Natural killer cell (primary cell): ENCODE measurements around the gene ELMO1. TPM values are rescaled to one million over a fixed set of nuclear protein-coding genes. Genes with fewer than 3 reads are reported as not detected.

Source experiments
- ATAC-seq, 3 donors: fragments of 150-1000 bp in 2 of 3; fragments of 200-7000 bp in 1 of 3; cut with Tn5 transposase; 1 replicate in 1 of 3; 2 replicates in 2 of 3; pipeline ENCODE4 v1.10.0; 2021; ENCODE audit warnings: mild to moderate bottlenecking in 2 of 3, moderate library complexity in 2 of 3
- DNase-seq, 2 donors: peaks; one replicate each; pipeline versions ENCODE4 v3.0.0 to v3.0.0-alpha.2; 2013 to 2021; ENCODE audit warnings: mixed read lengths in 1 of 2
- H3K27ac ChIP-seq: one replicate; pipeline ENCODE4 v1.5.1; 2013; ENCODE audit warnings: mild to moderate bottlenecking, low read length
- H3K27me3 ChIP-seq: one replicate; pipeline ENCODE4 v1.6.1; 2013; ENCODE audit warnings: low read length; ENCODE audit not compliant: control insufficient read depth, insufficient read depth
- H3K36me3 ChIP-seq: one replicate; pipeline ENCODE4 v1.6.1; 2013; ENCODE audit warnings: low read length; ENCODE audit not compliant: control insufficient read depth, insufficient read depth
- H3K4me1 ChIP-seq: one replicate; pipeline ENCODE4 v1.6.1; 2013; ENCODE audit warnings: low read length; ENCODE audit not compliant: control insufficient read depth, insufficient read depth
- H3K4me3 ChIP-seq: one replicate; pipeline ENCODE4 v1.5.1; 2013; ENCODE audit warnings: low read length
- H3K9me3 ChIP-seq: one replicate; pipeline ENCODE4 v1.6.1; 2013; ENCODE audit warnings: low read length; ENCODE audit not compliant: control insufficient read depth, insufficient read depth
- H3K27ac Mint-ChIP-seq, 2 donors: one replicate each; pipeline ENCODE4 v1.8.0; 2022; ENCODE audit warnings: mild to moderate bottlenecking in 2 of 2, mixed read lengths in 2 of 2, moderate library complexity in 1 of 2
- H3K27me3 Mint-ChIP-seq, 2 donors: one replicate each; pipeline ENCODE4 v1.8.0; 2022; ENCODE audit warnings: low read depth in 2 of 2, mixed read lengths in 2 of 2
- H3K36me3 Mint-ChIP-seq: one replicate; pipeline ENCODE4 v1.8.0; 2022; ENCODE audit warnings: mixed read lengths
- H3K4me1 Mint-ChIP-seq, 2 donors: one replicate each; pipeline ENCODE4 v1.8.0; 2022; ENCODE audit warnings: mixed read lengths in 2 of 2
- H3K4me3 Mint-ChIP-seq: one replicate; pipeline ENCODE4 v1.8.0; 2022; ENCODE audit warnings: mild to moderate bottlenecking, moderate library complexity, mixed read lengths
- H3K9me3 Mint-ChIP-seq, 2 donors: one replicate each; pipeline ENCODE4 v1.8.0; 2022; ENCODE audit warnings: mixed read lengths in 2 of 2
- WGBS: methylation state at CpG from one replicate; pipeline ENCODE4 v1.1.7; 2013; ENCODE audit warnings: missing lambda C conversion rate; ENCODE audit not compliant: insufficient coverage; 5-methylcytosine and 5-hydroxymethylcytosine counted together
- intact Hi-C: fragments of 100-400 bp; cut with micrococcal nuclease; formaldehyde crosslinking; loops from one replicate; pipeline ENCODE4 v1.14.2; 2022
- total RNA-seq, 4 donors: library from RNA; stranded (reverse); fragments of 120-200 nt in 1 of 4; gene quantifications; one replicate each; pipeline versions ENCODE4 v1.2.3 to v1.2.4, GENCODE V29; 2013 to 2022
- TF ChIP-seq, protein P1 (sequence below): fragments of 200-600 bp; IDR thresholded peaks from one replicate; pipeline ENCODE4 v1.8.0; 2022; ENCODE audit warnings: antibody characterized with exemption

ELMO1 gene
- total RNA-seq, 3 donors from 2014 or later (not counting 1 experiment from before 2014, with no cell fraction given): 127 to 147 (median 130) TPM

DNA sequence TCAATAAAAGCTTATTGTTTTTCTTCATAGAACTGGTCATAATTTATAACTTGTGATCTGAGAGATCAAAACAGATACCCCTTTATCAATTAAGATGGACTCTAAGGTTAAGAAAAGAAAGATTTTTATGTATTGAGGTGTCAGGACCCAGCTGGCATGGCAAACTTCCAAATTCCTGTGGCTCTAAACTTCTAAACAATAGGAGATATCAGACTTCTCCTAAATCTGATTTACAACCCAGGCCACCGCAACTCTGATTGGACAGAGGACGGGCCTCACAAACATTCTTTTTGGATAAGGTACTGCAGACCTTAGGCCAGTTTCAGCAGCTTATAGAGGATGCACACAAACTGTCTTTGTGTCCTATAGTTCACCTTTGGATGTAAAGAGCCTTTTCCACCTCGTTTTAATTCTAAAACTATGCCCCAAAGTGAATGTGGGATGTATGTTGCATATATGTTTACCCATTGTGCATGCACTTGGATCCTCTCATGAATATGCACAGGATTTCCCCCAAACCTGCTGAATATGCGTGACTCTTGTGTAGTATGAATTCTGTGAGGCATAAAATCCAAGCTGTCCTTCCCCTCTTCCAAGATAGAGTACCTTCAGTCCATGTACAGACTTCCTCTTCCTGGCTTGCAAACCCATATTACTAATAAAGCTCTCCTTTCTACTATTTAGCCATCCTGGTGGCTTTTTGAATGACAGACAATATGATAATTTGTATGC lies 69.0 kb downstream of the ELMO1 start:
- ATAC-seq (no peak), DNase-seq (no peak)
- intact Hi-C loops: no loop called here
- TF ChIP-seq, protein P1, sequence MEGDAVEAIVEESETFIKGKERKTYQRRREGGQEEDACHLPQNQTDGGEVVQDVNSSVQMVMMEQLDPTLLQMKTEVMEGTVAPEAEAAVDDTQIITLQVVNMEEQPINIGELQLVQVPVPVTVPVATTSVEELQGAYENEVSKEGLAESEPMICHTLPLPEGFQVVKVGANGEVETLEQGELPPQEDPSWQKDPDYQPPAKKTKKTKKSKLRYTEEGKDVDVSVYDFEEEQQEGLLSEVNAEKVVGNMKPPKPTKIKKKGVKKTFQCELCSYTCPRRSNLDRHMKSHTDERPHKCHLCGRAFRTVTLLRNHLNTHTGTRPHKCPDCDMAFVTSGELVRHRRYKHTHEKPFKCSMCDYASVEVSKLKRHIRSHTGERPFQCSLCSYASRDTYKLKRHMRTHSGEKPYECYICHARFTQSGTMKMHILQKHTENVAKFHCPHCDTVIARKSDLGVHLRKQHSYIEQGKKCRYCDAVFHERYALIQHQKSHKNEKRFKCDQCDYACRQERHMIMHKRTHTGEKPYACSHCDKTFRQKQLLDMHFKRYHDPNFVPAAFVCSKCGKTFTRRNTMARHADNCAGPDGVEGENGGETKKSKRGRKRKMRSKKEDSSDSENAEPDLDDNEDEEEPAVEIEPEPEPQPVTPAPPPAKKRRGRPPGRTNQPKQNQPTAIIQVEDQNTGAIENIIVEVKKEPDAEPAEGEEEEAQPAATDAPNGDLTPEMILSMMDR: no peak
- Histone ChIP-seq H3K4me1 (peaks cover 10% of the 10 kb centered on the region), H3K27me3 (no peaks in the 10 kb centered on the region), H3K36me3 (no peaks in the 10 kb centered on the region), H3K9me3 (peaks cover 5% of the 10 kb centered on the region), H3K4me3 (no peak overlapping the region), H3K27ac (no peak overlapping the region)
- no peak overlapping the region for H3K4me3 Mint-ChIP-seq
- H3K4me1 Mint-ChIP-seq: peaks cover 37 to 51% of the 10 kb centered on the region in 2 donors
- H3K27ac Mint-ChIP-seq: no peak overlapping the region
- H3K36me3 Mint-ChIP-seq: no peaks in the 10 kb centered on the region
- no peaks in the 10 kb centered on the region for H3K9me3 Mint-ChIP-seq
- peaks cover 0 to 7% of the 10 kb centered on the region in 2 donors for H3K27me3 Mint-ChIP-seq
- 89% methylated on average over 4 of the region's 4 CpGs for WGBS

DNA sequence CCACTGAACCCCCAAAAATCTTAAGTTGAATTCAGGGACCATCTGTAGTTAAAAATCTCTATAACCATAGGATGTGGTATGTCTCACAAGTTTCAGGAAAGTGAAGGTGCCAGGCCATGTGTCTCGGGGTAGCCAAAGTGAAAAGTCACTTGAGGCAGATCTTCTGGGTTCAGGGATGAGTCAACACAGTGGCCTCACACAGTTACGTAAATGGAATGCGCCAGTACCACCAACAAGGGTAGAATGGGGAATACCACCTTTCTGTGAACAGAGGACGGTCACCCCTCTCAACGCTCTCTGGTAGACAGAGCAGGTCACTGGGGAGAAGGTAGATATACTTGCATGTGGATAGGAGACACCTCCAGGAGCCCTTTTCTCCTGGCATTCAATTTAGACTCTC lies 71.4 kb downstream of the ELMO1 start:
- 68% methylated on average over 5 of the region's 5 CpGs for WGBS
- no peaks in the 10 kb centered on the region for H3K36me3 Mint-ChIP-seq
- peak; percentile 24 to 34 for DNase-seq

DNA sequence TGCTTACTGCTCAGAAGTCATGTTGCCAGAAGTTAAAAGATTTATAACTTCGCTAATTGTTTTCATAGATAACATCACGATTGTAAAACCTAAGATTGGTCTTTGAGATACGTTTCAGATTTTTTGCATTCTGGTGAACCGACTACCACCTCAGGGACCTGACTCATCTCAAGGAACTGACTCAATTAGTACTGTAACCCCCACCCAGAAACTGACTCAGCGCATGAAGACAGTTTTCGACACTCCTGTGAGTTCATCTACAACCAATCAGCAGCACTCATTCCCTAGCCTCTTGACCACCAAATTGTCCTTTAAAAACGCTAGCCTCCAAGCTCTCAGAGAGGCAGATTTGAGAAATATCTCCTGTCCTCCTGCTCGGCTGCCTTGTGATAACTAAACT lies 72.3 kb downstream of the ELMO1 start:
- peaks cover 2% of the 10 kb centered on the region for H3K36me3 ChIP-seq
- Mint-ChIP-seq H3K27me3 (peaks cover 0 to 7% of the 10 kb centered on the region in 2 donors), H3K36me3 (no peaks in the 10 kb centered on the region), H3K27ac (peak overlapping the region in 1 of 2 donors; percentile 31), H3K4me3 (no peak overlapping the region), H3K4me1 (peaks cover 33 to 37% of the 10 kb centered on the region in 2 donors), H3K9me3 (no peaks in the 10 kb centered on the region)
- H3K9me3 ChIP-seq: peaks cover 5% of the 10 kb centered on the region
- no peaks in the 10 kb centered on the region for H3K27me3 ChIP-seq
- no peak overlapping the region for H3K4me3 ChIP-seq
- ATAC-seq (no peak), DNase-seq (no peak)
- TF ChIP-seq, protein P1: no peak
- no peak overlapping the region for H3K27ac ChIP-seq
- 84% methylated on average over 8 of the region's 8 CpGs for WGBS
- intact Hi-C loops: no loop called here
- peaks cover 10% of the 10 kb centered on the region for H3K4me1 ChIP-seq

More for the DNA sequence above, 71.4 kb downstream of the ELMO1 start:
- Histone ChIP-seq H3K27ac (no peak overlapping the region), H3K4me1 (peaks cover 10% of the 10 kb centered on the region), H3K9me3 (peaks cover 5% of the 10 kb centered on the region), H3K36me3 (peaks cover 2% of the 10 kb centered on the region), H3K4me3 (no peak overlapping the region), H3K27me3 (no peaks in the 10 kb centered on the region)
- peak; percentile 82 to 96 (median 96) for ATAC-seq
- intact Hi-C loops: no loop called here
- TF ChIP-seq, protein P1: no peak
- Mint-ChIP-seq H3K27me3 (peaks cover 0 to 7% of the 10 kb centered on the region in 2 donors), H3K9me3 (no peaks in the 10 kb centered on the region), H3K4me1 (peaks cover 34 to 38% of the 10 kb centered on the region in 2 donors), H3K4me3 (no peak overlapping the region), H3K27ac (peak overlapping the region in 1 of 2 donors; percentile 31)
